Activated CD8-positive, alpha-beta T cell treated with anti-CD3 and anti-CD28 coated beads, Interleukin-2, amount 10 ng/mL, durations not matched to agents 7 days and 5 days (primary cell): ENCODE results near the gene OGA. TPM values are rescaled to one million over a fixed set of nuclear protein-coding genes. Genes with fewer than 3 reads are reported as not detected.

Experiments
- ATAC-seq: fragments of 150-1000 bp; cut with Tn5 transposase; one replicate; pipeline ENCODE4 v1.10.0; 2021; ENCODE audit warnings: moderate library complexity
- CTCF ChIA-PET: fragments of 350-600 bp; sonication (Branson Sonifier 250); formaldehyde crosslinking; loops from one replicate; lab custom pipeline; 2021; ENCODE audit warnings: antibody characterized with exemption; lab: Charles Lee
- POLR2A ChIA-PET: fragments of 350-600 bp; sonication (Branson Sonifier 250); formaldehyde crosslinking; loops from one replicate; lab custom pipeline; 2021; ENCODE audit warnings: antibody characterized with exemption; lab: Charles Lee
- DNase-seq: peaks from one replicate; pipeline ENCODE4 v3.0.0-alpha.2; 2020
- H3K27ac Mint-ChIP-seq: one replicate; pipeline ENCODE4 v1.8.0; 2021; ENCODE audit warnings: mild to moderate bottlenecking, mixed read lengths
- H3K27me3 Mint-ChIP-seq: one replicate; pipeline ENCODE4 v1.8.0; 2021; ENCODE audit warnings: low read depth, mixed read lengths
- H3K36me3 Mint-ChIP-seq: one replicate; pipeline ENCODE4 v1.8.0; 2021; ENCODE audit warnings: low read depth, mixed read lengths
- H3K4me1 Mint-ChIP-seq: one replicate; pipeline ENCODE4 v1.8.0; 2021; ENCODE audit warnings: low read depth, mixed read lengths
- H3K4me3 Mint-ChIP-seq: one replicate; pipeline ENCODE4 v1.8.0; 2021; ENCODE audit warnings: mild to moderate bottlenecking, mixed read lengths
- H3K9me3 Mint-ChIP-seq: one replicate; pipeline ENCODE4 v1.8.0; 2022; ENCODE audit warnings: mixed read lengths; ENCODE audit not compliant: insufficient read depth
- total RNA-seq, 2 experiments: library from RNA; stranded (reverse); gene quantifications; one replicate each; pipeline ENCODE4 v1.2.3, GENCODE V29; 2021

Gene OGA
- total RNA-seq, 2 experiments from 2014 or later: 122 to 129 TPM

DNA sequence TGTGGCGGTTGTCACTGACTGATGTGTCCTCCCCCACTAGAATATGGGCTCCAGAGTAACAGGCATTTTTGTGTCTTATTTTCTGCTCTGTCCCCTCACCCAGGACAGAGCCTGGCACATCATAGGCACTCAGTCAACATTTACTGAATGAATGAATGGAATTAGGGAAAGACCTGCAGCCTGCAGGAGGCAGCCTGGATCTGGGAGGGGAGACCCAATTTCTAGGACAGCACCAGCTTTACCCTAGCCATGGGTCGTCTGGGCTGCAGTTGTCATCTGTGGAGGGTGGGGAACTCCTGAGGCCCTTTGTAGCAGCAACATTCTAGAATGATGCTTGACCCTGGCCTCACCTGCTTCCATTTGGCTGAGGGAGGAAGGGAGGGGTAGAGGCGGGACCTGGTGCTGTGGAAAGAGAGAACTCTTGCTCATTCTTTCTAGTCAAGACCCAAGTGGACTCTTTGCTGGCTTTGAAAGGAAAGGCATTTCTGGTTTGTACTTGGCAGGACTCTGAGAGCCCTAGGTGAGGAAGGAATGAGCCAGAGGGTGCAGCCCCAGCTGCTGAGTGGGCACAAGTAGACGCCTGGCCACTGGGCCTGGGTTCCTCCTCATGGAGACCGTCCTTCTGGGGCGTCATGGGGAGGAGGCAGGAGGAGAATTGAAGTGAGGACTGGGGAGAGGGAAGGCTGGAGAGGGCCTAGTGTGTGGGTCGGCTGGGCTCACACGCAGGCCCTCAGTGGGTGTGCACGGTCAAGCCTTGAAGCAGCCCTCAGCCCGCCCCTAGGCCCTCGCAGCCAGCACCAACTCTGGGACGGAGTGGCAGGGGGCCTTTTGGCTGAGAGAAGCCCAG, 51.3 kb downstream of the OGA start:
- Mint-ChIP-seq H3K4me1 (no peaks in the 10 kb centered on the region), H3K9me3 (no peaks in the 10 kb centered on the region), H3K36me3 (no peaks in the 10 kb centered on the region), H3K27ac (no peak overlapping the region), H3K27me3 (peaks cover 33% of the 10 kb centered on the region), H3K4me3 (no peak overlapping the region)
- no peak for ATAC-seq
- DNase-seq: no peak
- POLR2A ChIA-PET: interaction anchor here (0.6 kb wide), 1 partner anchor 162 kb away, joined by 3 read pairs; no protein-coding TSS in a partner anchor
- CTCF ChIA-PET: interaction anchor here (1.5 kb wide), 1 partner anchor 14 kb away, joined by 3 read pairs; no protein-coding TSS in a partner anchor

DNA sequence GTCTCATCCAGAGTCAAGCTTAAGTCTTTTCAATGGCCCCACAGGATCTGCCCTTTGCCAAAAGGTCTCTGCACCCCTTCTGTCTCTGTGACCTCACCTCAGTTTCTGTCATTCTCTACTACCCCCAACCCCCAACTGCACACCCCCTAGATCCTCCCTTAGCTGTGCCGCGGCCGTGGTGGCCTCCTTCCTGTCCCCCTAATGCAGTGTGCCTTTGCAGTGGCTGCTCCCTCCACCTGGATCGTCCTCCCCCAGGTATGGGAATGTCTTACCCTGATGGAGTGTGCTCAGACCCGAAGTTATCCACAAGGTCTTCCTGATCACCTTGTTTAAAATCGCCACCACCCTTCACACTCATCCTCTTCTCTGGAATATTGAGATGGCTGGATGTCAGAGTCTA, 51.9 kb downstream of the OGA start:
- Mint-ChIP-seq H3K4me3 (no peak overlapping the region), H3K36me3 (no peaks in the 10 kb centered on the region), H3K27me3 (peaks cover 27% of the 10 kb centered on the region), H3K4me1 (no peaks in the 10 kb centered on the region), H3K9me3 (no peaks in the 10 kb centered on the region), H3K27ac (no peak overlapping the region)
- ChIA-PET POLR2A (no interaction called here), CTCF (interaction anchor here (1.5 kb wide), 1 partner anchor 15 kb away, joined by 3 read pairs; no protein-coding TSS in a partner anchor)
- no peak for DNase-seq
- no peak for ATAC-seq

DNA sequence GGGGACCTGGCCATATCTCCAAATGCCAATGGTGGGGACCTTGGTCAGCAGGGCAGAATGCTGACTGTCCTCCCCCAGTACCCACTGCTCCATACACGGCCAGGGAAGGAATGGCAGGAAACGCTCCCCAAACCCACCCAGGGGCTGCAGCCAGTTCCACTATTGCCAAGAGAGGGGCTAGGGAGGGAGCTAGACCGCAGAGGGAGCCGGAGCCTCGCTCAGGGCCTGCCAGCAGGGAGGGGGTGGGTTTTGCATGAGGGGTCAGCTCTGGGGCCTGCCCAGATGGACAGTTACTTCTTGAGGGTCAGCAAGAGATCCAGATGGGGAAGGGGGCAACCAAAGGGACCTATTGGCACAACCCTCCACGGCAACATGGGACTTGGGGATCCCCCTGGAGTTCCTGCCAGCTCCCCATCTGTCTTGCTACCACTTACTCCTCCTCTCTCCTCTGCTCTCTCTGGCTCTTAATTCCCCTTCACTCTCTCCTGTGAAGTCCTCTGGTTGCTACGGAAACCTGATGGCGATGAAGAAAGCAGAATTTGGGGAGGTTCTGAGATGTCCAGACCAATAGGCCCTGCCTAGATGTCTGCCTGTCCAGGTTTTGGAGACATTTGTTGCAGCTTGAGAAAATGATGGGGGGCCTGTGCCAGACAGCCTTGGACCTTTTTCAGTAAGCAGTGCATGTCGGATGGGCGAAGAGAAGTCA, 55.0 kb downstream of the OGA start:
- H3K27ac Mint-ChIP-seq: no peak overlapping the region
- H3K4me1 Mint-ChIP-seq: no peaks in the 10 kb centered on the region
- peaks cover 27% of the 10 kb centered on the region for H3K27me3 Mint-ChIP-seq
- no peak overlapping the region for H3K4me3 Mint-ChIP-seq
- CTCF ChIA-PET: interaction anchor here (0.9 to 1.3 kb wide), 2 partner anchors 10 to 18 kb away, joined by 3 to 4 read pairs; no protein-coding TSS in a partner anchor
- POLR2A ChIA-PET: no interaction called here
- no peaks in the 10 kb centered on the region for H3K36me3 Mint-ChIP-seq
- ATAC-seq: no peak
- DNase-seq: no peak
- no peaks in the 10 kb centered on the region for H3K9me3 Mint-ChIP-seq

DNA sequence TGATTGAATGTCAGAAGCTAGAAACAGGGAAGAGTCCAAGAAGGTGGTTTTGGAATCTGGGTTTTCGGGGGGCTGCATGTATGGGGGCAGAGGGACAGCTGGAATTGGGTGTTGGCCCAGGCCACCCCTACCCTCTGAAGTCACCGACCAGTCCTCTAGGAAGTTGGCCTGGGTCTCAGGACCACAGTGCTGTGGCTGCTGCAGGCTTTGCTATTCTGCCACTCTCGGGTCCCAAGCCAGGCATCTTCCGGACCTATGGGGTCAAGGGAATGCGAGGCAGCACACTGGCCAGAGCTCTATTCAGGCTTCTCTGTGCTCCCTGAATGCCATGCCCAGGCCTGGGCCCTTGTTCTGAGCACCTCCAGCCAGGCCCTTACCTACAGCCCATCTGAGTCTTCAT, 55.5 kb downstream of the OGA start:
- POLR2A ChIA-PET: no interaction called here
- no peaks in the 10 kb centered on the region for H3K4me1 Mint-ChIP-seq
- H3K36me3 Mint-ChIP-seq: no peaks in the 10 kb centered on the region
- no peak overlapping the region for H3K4me3 Mint-ChIP-seq
- ATAC-seq (no peak), DNase-seq (no peak)
- peaks cover 29% of the 10 kb centered on the region for H3K27me3 Mint-ChIP-seq
- CTCF ChIA-PET: interaction anchor here (0.9 to 1.3 kb wide), 2 partner anchors 10 to 19 kb away, joined by 3 to 4 read pairs; no protein-coding TSS in a partner anchor
- H3K27ac Mint-ChIP-seq: no peak overlapping the region
- H3K9me3 Mint-ChIP-seq: no peaks in the 10 kb centered on the region

DNA sequence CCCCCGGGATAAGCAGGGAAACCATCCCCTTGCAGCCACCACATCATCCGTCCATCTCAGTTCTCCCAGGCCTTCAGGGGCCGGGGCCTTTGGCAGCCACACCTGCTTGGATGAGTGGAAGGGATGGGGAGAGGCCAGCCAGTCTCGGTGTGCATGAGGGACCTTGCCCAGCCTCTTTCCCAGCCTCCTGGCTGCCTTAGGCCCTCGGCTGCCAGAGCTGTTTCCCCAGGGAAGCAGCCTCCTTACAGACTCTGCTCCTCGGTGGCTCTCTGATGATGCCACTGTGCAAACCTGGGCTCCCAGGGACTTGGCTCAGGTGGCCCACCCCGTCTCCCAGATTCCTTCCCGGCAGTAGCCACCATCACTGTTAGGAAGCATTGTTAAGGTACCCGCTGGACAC, 57.0 kb downstream of the OGA start:
- Mint-ChIP-seq H3K4me1 (no peaks in the 10 kb centered on the region), H3K27me3 (peaks cover 22% of the 10 kb centered on the region), H3K9me3 (no peaks in the 10 kb centered on the region), H3K4me3 (no peak overlapping the region), H3K27ac (no peak overlapping the region), H3K36me3 (no peaks in the 10 kb centered on the region)
- ChIA-PET POLR2A (no interaction called here), CTCF (no interaction called here)
- DNase-seq: no peak
- ATAC-seq: no peak

DNA sequence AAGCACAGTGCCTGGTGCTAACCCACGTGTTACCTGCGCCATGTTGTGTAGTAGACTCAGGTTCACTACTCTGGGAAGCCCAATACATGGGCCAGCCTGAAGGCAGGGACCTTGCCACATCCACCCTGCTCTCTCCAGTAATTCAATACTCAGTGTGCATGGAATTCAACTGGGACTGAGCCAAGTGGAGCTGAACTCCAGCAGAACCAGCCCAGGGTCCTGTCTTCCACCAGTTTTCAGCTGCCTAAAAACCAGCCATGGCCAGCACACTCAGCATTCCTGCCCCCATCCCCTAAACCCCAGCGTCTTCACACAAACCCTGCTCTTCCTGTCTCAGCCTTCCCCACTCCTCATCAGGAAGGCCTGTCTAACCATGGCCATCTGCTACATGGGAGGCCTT, 57.7 kb downstream of the OGA start:
- Mint-ChIP-seq H3K4me1 (no peaks in the 10 kb centered on the region), H3K4me3 (no peak overlapping the region), H3K27me3 (peaks cover 19% of the 10 kb centered on the region), H3K36me3 (no peaks in the 10 kb centered on the region), H3K9me3 (no peaks in the 10 kb centered on the region), H3K27ac (no peak overlapping the region)
- ChIA-PET CTCF (interaction anchor here (0.7 kb wide), 1 partner anchor 21 kb away, joined by 3 read pairs; no protein-coding TSS in a partner anchor), POLR2A (no interaction called here)
- DNase-seq (no peak), ATAC-seq (no peak)

DNA sequence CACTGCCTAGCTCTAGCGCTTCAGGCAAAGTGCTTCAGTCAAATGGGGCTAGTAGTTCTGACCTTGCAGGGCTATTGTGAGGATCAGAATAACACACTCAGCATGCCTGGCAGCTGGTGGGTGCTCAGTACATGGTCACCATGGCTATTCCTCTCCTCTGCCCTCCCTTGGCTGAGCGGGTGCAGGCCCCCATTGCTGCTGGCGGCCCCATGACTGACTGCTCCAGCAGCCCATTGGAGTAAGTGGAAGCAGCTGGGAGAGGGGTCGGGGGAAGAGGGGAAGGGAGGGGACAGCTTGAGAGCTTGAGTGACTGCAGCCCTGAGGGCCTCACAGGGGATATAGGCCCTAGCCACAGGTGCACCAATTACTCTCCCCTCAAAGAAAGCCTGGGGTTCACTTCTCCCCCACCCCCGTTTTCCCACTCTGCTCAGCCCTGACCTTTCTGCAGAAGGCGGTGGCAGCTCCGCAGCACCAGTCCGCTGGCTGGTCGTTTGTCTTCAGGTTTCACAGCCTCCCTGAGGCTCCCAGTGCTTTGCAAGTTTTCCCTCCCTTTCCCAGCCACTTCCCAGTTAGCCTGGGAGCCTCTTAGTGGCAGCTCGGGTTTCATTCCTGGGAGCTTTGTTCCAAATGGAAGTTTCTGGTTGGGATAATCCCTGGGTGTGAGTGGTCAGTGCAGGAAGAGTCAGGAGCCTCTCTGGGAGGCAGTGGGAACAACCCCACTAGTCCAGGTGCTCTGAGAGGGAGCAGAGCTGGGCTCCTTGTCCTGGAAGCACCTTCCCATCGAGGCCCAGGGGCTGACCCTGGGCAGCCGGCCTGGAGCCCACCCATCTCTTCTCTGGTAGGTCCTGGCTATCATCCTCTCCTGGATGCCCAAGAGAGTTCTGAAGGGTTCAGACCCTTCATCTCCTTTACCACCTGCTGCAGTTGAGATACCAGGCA, 58.7 kb downstream of the OGA start:
- Mint-ChIP-seq H3K4me3 (no peak overlapping the region), H3K36me3 (no peaks in the 10 kb centered on the region), H3K4me1 (no peaks in the 10 kb centered on the region), H3K27me3 (peaks cover 12% of the 10 kb centered on the region), H3K27ac (no peak overlapping the region), H3K9me3 (no peaks in the 10 kb centered on the region)
- POLR2A ChIA-PET: interaction anchor here (1.0 kb wide), 1 partner anchor 66 kb away, joined by 3 read pairs; no protein-coding TSS in a partner anchor
- ATAC-seq: no peak
- CTCF ChIA-PET: interaction anchor here (0.7 to 1.4 kb wide), 2 partner anchors 22 to 293 kb away, joined by 3 to 4 read pairs; no protein-coding TSS in a partner anchor
- DNase-seq: no peak

DNA sequence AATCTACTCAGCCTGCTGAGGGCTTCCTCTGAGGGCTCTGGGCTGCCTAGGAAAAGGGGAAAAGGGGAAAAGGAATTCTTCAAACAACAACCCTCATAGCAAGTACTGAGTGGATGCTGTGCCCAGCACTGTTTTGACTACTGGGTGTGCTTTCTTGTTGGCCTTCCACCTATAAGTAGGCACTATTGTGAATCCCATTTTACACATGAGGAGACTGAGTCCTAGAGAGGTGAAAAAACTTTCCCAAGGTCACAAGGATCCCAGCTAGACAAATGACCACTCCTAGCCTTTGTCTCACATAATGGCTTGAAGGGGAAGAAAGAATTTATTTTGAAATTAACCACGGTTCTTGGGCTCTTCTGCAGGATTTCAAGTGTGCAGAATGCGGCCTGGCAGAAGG, 59.4 kb downstream of the OGA start:
- DNase-seq (no peak), ATAC-seq (no peak)
- no peaks in the 10 kb centered on the region for H3K36me3 Mint-ChIP-seq
- peaks cover 17% of the 10 kb centered on the region for H3K27me3 Mint-ChIP-seq
- no peaks in the 10 kb centered on the region for H3K4me1 Mint-ChIP-seq
- ChIA-PET CTCF (interaction anchor here (1.4 kb wide), 1 partner anchor 292 kb away, joined by 4 read pairs; no protein-coding TSS in a partner anchor), POLR2A (interaction anchor here (1.0 kb wide), 1 partner anchor 65 kb away, joined by 3 read pairs; no protein-coding TSS in a partner anchor)
- H3K27ac Mint-ChIP-seq: no peak overlapping the region
- no peaks in the 10 kb centered on the region for H3K9me3 Mint-ChIP-seq
- no peak overlapping the region for H3K4me3 Mint-ChIP-seq

DNA sequence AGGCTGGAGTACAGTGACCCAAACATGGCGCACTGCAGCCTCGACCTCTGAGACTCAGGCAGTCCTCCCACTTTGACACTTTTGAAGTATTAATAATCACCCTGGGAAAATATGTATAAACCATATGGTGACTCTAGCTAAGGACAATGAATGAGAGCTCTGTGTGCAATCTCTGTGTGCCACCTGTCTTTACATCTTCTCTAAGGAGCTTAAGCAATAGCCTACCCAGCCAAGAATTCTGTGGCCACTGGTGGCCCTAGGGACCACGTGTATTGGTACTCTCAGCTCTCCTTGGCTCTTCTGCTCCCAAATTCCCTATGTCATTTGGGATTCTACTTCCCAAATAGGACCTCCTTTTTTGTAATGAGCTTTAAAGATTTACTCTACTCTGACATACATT, 66.0 kb downstream of the OGA start:
- ChIA-PET POLR2A (no interaction called here), CTCF (no interaction called here)
- ATAC-seq (no peak), DNase-seq (no peak)
- H3K36me3 Mint-ChIP-seq: no peaks in the 10 kb centered on the region
- H3K9me3 Mint-ChIP-seq: no peaks in the 10 kb centered on the region
- H3K27me3 Mint-ChIP-seq: peaks cover 13% of the 10 kb centered on the region
- no peak overlapping the region for H3K27ac Mint-ChIP-seq
- no peak overlapping the region for H3K4me3 Mint-ChIP-seq
- no peaks in the 10 kb centered on the region for H3K4me1 Mint-ChIP-seq

DNA sequence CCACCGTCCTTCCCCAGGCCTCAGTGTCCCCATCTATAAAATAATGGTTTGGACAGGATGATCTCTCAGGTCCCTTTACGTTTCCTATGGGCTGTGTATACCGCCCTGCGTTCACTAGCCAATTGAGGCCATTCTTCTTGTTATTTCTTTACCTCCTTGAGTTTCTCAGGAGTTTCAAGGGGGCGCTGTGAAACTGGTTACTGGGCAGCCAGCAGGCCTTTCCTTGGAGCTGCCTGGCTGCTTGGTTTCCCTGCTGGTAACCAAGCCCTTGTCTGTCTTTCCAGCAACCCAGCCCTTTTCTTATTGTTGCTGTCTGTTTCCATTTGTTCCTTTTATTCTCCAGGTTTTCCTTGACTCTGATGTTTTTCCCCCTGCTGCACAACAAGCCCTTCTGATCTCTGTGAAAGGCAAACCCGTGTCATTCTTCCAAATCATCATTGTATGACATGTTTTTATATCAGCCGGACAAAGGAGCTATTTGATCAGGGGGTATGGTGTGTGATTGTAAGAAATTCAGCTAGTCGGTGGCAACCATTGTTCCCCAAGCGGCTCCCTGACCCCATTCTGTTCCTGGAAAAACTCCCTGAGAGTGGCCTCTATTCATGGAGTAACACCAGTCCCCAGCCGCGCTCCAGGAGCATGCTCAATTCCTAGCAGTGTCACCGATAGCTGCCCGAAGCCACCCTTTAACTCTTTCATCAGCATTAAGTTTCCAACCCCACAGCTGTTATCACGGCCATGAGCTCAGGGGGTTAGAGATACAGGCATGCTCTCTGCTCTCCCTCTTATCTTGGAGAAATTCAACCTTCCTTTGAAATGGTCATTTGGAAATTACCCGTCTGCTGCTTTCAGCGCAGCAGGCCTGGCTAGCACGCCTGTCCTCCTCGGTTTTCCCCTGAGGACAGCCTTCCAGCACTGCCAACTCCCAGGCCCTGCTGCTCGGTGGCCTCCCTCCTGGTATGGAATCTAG, 68.9 kb downstream of the OGA start:
- ATAC-seq: no peak
- H3K36me3 Mint-ChIP-seq: no peaks in the 10 kb centered on the region
- CTCF ChIA-PET: interaction anchor here (1.0 kb wide), 1 partner anchor 146 kb away, joined by 3 read pairs; no protein-coding TSS in a partner anchor
- H3K27me3 Mint-ChIP-seq: peaks cover 19% of the 10 kb centered on the region
- no peak for DNase-seq
- H3K4me1 Mint-ChIP-seq: no peaks in the 10 kb centered on the region
- H3K27ac Mint-ChIP-seq: no peak overlapping the region
- POLR2A ChIA-PET: no interaction called here
- H3K9me3 Mint-ChIP-seq: no peaks in the 10 kb centered on the region
- no peak overlapping the region for H3K4me3 Mint-ChIP-seq
